Testis (tissue), 2 donors: ENCODE data around the gene SAMD4B.

Experiments used
- CTCF ChIP-seq, 3 experiments: fragments of 450-650 bp in 2 of 3; fragments of 200-600 bp in 1 of 3; sonication (generic) in 1 of 3; IDR thresholded peaks; one replicate each; pipeline ENCODE4 v1.5.1; 2016 to 2019; ENCODE audit warnings: antibody characterized with exemption in 3 of 3, mild to moderate bottlenecking in 2 of 3, moderate library complexity in 1 of 3
- POLR2A ChIP-seq: fragments of 450-650 bp; IDR thresholded peaks from one replicate; pipeline ENCODE4 v1.6.1; 2017; ENCODE audit warnings: antibody characterized with exemption, mild to moderate bottlenecking, moderate library complexity

DNA sequence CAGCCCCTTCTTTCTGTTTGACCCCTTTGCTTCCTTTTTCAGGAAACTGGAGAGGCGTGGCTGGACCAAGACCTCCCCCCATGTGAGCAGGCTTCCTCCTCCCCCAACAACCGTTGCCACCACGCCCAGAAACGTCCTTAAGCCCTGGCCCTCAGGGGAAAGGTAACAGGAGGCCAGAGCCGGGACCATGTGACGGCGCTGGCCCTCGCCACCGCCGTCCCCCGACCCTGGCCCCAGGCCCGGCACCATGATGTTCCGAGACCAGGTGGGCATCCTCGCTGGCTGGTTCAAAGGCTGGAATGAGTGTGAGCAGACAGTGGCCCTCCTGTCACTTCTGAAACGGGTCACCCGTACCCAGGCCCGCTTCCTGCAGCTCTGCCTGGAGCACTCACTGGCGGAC, 14.4 kb downstream of the SAMD4B start:
- TF ChIP-seq POLR2A (no peak), CTCF (IDR thresholded peaks at IDR 0.05) (no peak)
